ENCODE data around the gene FBXO45.

FBXO45 gene

GRCh38 chr3:196608693-196609092 lies 40.2 kb downstream of the FBXO45 start:
- H3K27ac ChIP-seq (ENCODE audit: low read depth, low read length): no peak overlapping the region
- H3K36me3 ChIP-seq (ENCODE audit: low read length): no peaks in the 10 kb centered on the region
- H4K20me1 ChIP-seq (ENCODE audit: low read depth, low read length): no peaks in the 10 kb centered on the region
- no peaks in the 10 kb centered on the region for H3K79me2 ChIP-seq (ENCODE audit: insufficient read depth, low read length)
- TF ChIP-seq EZH2phosphoT487 (conservative IDR thresholded peaks at IDR 0.05; ENCODE audit: low read length) (no peak), CTCF (IDR thresholded peaks at IDR 0.05; ENCODE audit: insufficient read depth, low read length, poor library complexity, severe bottlenecking) (no peak)
- H3K9me3 ChIP-seq (ENCODE audit: insufficient read depth, low read length): no peaks in the 10 kb centered on the region
- no peaks in the 10 kb centered on the region for H3F3A ChIP-seq (ENCODE audit: insufficient read depth)
- H2AFZ ChIP-seq (ENCODE audit: low read depth, low read length, severe bottlenecking): no peak overlapping the region
- H3K27me3 ChIP-seq (ENCODE audit: low read length): no peaks in the 10 kb centered on the region
- H3K9me2 ChIP-seq (replicated peaks; ENCODE audit: insufficient read depth, low read length): no peaks in the 10 kb centered on the region
- H3K4me2 ChIP-seq (ENCODE audit: low read depth, low read length, poor library complexity, severe bottlenecking): no peak overlapping the region
- H3K9ac ChIP-seq (ENCODE audit: low read length): no peak overlapping the region
- no peak overlapping the region for H3K4me3 ChIP-seq (ENCODE audit: insufficient read depth, low read length, poor library complexity, severe bottlenecking)

- Histone ChIP-seq H3K9me2 (replicated peaks; ENCODE audit: insufficient read depth, low read length) (no peaks in the 10 kb centered on the region), H3K27me3 (ENCODE audit: low read length) (no peaks in the 10 kb centered on the region), H4K20me1 (ENCODE audit: low read depth, low read length) (no peaks in the 10 kb centered on the region), H2AFZ (ENCODE audit: low read depth, low read length, severe bottlenecking) (peak overlapping the region; percentile 72), H3K27ac (ENCODE audit: low read depth, low read length) (no peak overlapping the region), H3F3A (ENCODE audit: insufficient read depth) (no peaks in the 10 kb centered on the region), H3K36me3 (ENCODE audit: low read length) (no peaks in the 10 kb centered on the region), H3K4me3 (ENCODE audit: insufficient read depth, low read length, poor library complexity, severe bottlenecking) (no peak overlapping the region), H3K9ac (ENCODE audit: low read length) (no peak overlapping the region), H3K4me2 (ENCODE audit: low read depth, low read length, poor library complexity, severe bottlenecking) (peak overlapping the region; percentile 17), H3K79me2 (ENCODE audit: insufficient read depth, low read length) (no peaks in the 10 kb centered on the region), H3K9me3 (ENCODE audit: insufficient read depth, low read length) (no peaks in the 10 kb centered on the region)
- TF ChIP-seq EZH2phosphoT487 (conservative IDR thresholded peaks at IDR 0.05; ENCODE audit: low read length): no peak
- TF ChIP-seq CTCF (IDR thresholded peaks at IDR 0.05; ENCODE audit: insufficient read depth, low read length, poor library complexity, severe bottlenecking): peak; percentile 98
Observed at GRCh38 chr3:196609343-196609775, 40.9 kb downstream of the FBXO45 start.

- Histone ChIP-seq H3K27ac (ENCODE audit: low read depth, low read length) (no peak overlapping the region), H3K36me3 (ENCODE audit: low read length) (no peaks in the 10 kb centered on the region), H2AFZ (ENCODE audit: low read depth, low read length, severe bottlenecking) (peak overlapping the region; percentile 72), H3K27me3 (ENCODE audit: low read length) (no peaks in the 10 kb centered on the region), H3F3A (ENCODE audit: insufficient read depth) (no peaks in the 10 kb centered on the region), H4K20me1 (ENCODE audit: low read depth, low read length) (no peaks in the 10 kb centered on the region), H3K9me3 (ENCODE audit: insufficient read depth, low read length) (no peaks in the 10 kb centered on the region), H3K9me2 (replicated peaks; ENCODE audit: insufficient read depth, low read length) (no peaks in the 10 kb centered on the region), H3K4me2 (ENCODE audit: low read depth, low read length, poor library complexity, severe bottlenecking) (peak overlapping the region; percentile 17), H3K79me2 (ENCODE audit: insufficient read depth, low read length) (no peaks in the 10 kb centered on the region), H3K4me3 (ENCODE audit: insufficient read depth, low read length, poor library complexity, severe bottlenecking) (no peak overlapping the region), H3K9ac (ENCODE audit: low read length) (no peak overlapping the region)
- no peak for TF ChIP-seq EZH2phosphoT487 (conservative IDR thresholded peaks at IDR 0.05; ENCODE audit: low read length)
- TF ChIP-seq CTCF (IDR thresholded peaks at IDR 0.05; ENCODE audit: insufficient read depth, low read length, poor library complexity, severe bottlenecking): no peak
Observed at GRCh38 chr3:196609805-196610515, 41.5 kb downstream of the FBXO45 start.

Measured in SU-DHL-6 (cell line).